Measurements from ENCODE around the gene NEAT1.

The NEAT1 gene

DNA sequence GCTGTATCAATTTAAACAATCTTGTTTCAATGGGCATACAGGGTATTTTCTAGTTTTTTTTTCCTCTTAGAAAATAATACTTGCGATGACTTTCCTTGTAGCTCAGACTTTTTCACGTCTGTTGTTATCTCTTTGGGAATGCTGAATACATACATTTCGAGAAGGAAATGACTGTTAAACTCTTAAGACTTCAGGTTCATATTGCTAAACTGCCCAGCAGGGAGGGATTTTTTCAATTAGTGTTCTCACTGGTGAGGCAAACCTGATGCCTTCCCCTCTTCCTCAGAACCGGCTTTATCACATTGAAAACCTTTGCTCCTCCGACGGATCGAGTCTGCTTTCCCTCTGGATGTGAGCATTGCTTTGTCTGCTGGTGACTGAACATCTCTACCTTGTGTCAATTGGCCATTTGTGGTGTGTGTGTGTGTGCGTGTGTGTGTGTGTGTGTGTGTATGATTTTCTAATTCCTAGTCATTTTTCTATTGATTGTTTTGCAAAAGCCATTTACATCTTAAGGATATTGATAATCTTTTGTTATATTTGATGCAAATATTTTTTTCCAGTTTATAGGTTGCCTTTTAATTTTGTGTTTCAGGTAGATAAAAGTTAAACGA lies 6.6 kb downstream of the NEAT1 start:
- H3K27me3 ChIP-seq (ENCODE audit: control insufficient read depth in 2 of 2, insufficient read depth in 2 of 2, low read length in 2 of 2), result no peaks in the 10 kb centered on the region
- H3K9me3 ChIP-seq (ENCODE audit: control insufficient read depth in 2 of 2, low read length in 2 of 2), result no peaks in the 10 kb centered on the region
- peaks cover 19 to 41% of the 10 kb centered on the region in 2 donors for H3K36me3 ChIP-seq (ENCODE audit: control insufficient read depth in 2 of 2, insufficient read depth in 2 of 2, low read length in 2 of 2)
- H3K4me3 ChIP-seq (ENCODE audit: low read length in 2 of 2), result peak overlapping the region; percentile 2 to 96
- peak overlapping the region; percentile 100 for H3K27ac ChIP-seq (ENCODE audit: low read depth in 2 of 2, low read length in 2 of 2)
- H3K9ac ChIP-seq (ENCODE audit: low read depth in 1 of 2, low read length in 2 of 2), result peak overlapping the region; percentile 15 to 63
- H3K4me1 ChIP-seq (ENCODE audit: control insufficient read depth in 2 of 2, insufficient read depth in 2 of 2, low read length in 2 of 2), result peaks cover 39 to 41% of the 10 kb centered on the region in 2 donors

GRCh38 chr11:65429724-65430405 lies 7.3 kb downstream of the NEAT1 start:
- peak overlapping the region; percentile 20 to 63 for H3K9ac ChIP-seq (ENCODE audit: low read depth in 1 of 2, low read length in 2 of 2)

DNA sequence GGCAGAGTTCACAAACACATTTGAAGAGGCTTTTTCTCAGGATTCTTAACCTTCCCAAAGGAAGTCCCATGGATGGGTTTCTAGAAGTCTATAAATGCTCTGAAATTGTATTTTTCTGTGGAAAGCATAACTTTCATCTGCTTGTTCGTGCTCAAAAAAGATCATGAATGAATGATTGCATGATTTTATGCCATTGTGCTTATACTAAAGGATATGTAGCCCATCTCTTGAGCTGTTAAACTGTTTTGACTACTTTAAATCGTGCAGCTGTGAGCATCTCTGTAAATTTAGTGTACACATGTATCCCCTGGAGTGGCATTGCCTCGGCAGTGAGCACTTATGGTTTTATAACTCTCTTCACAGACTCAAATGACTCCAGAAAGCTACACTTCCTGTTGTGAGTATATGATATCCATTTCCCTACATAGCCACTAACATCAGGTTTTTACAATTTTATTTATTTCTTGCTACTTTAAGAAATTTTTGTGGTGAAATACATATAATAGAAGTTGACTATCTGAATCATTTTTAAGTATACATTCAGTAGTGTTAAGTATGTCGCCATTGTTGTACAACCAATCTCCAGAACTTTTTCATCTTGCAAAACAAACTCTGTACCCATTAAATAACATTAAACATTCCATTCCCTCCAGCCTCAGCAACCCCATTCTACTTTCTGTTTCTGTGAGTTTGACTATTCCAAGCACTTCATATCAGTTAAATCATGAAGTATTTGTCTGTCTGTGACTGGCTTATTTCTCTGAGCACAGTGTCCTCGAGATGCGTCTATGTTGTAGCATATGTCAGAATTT lies 8.0 kb downstream of the NEAT1 start:
- H3K9ac ChIP-seq (ENCODE audit: low read depth in 1 of 2, low read length in 2 of 2), result peak overlapping the region; percentile 20 to 63
- peak overlapping the region; percentile 83 to 100 for H3K27ac ChIP-seq (ENCODE audit: low read depth in 2 of 2, low read length in 2 of 2)
- peak overlapping the region; percentile 37 to 96 for H3K4me3 ChIP-seq (ENCODE audit: low read length in 2 of 2)
- H3K4me1 ChIP-seq (ENCODE audit: control insufficient read depth in 2 of 2, insufficient read depth in 2 of 2, low read length in 2 of 2), result peaks cover 41 to 48% of the 10 kb centered on the region in 2 donors
- H3K27me3 ChIP-seq (ENCODE audit: control insufficient read depth in 2 of 2, insufficient read depth in 2 of 2, low read length in 2 of 2), result no peaks in the 10 kb centered on the region
- H3K9me3 ChIP-seq (ENCODE audit: control insufficient read depth in 2 of 2, low read length in 2 of 2), result no peaks in the 10 kb centered on the region
- H3K36me3 ChIP-seq (ENCODE audit: control insufficient read depth in 2 of 2, insufficient read depth in 2 of 2, low read length in 2 of 2), result peaks cover 33 to 43% of the 10 kb centered on the region in 2 donors

More at GRCh38 chr11:65429724-65430405, 7.3 kb downstream of the NEAT1 start:
- H3K4me3 ChIP-seq (ENCODE audit: low read length in 2 of 2), result peak overlapping the region; percentile 37 to 96
- peak overlapping the region; percentile 83 to 100 for H3K27ac ChIP-seq (ENCODE audit: low read depth in 2 of 2, low read length in 2 of 2)
- no peaks in the 10 kb centered on the region for H3K27me3 ChIP-seq (ENCODE audit: control insufficient read depth in 2 of 2, insufficient read depth in 2 of 2, low read length in 2 of 2)
- H3K4me1 ChIP-seq (ENCODE audit: control insufficient read depth in 2 of 2, insufficient read depth in 2 of 2, low read length in 2 of 2), result peaks cover 39 to 46% of the 10 kb centered on the region in 2 donors
- H3K9me3 ChIP-seq (ENCODE audit: control insufficient read depth in 2 of 2, low read length in 2 of 2), result no peaks in the 10 kb centered on the region
- peaks cover 26 to 42% of the 10 kb centered on the region in 2 donors for H3K36me3 ChIP-seq (ENCODE audit: control insufficient read depth in 2 of 2, insufficient read depth in 2 of 2, low read length in 2 of 2)

GRCh38 chr11:65431451-65432099 lies 9.0 kb downstream of the NEAT1 start:
- Histone ChIP-seq H3K4me3 (ENCODE audit: low read length in 2 of 2) (peak overlapping the region in 1 of 2 donors; percentile 35), H3K9ac (ENCODE audit: low read depth in 1 of 2, low read length in 2 of 2) (no peak overlapping the region), H3K27ac (ENCODE audit: low read depth in 2 of 2, low read length in 2 of 2) (peak overlapping the region; percentile 19 to 29), H3K36me3 (ENCODE audit: control insufficient read depth in 2 of 2, insufficient read depth in 2 of 2, low read length in 2 of 2) (peaks cover 36 to 44% of the 10 kb centered on the region in 2 donors), H3K4me1 (ENCODE audit: control insufficient read depth in 2 of 2, insufficient read depth in 2 of 2, low read length in 2 of 2) (peaks cover 35 to 44% of the 10 kb centered on the region in 2 donors), H3K27me3 (ENCODE audit: control insufficient read depth in 2 of 2, insufficient read depth in 2 of 2, low read length in 2 of 2) (no peaks in the 10 kb centered on the region), H3K9me3 (ENCODE audit: control insufficient read depth in 2 of 2, low read length in 2 of 2) (no peaks in the 10 kb centered on the region)

GRCh38 chr11:65432100-65432650 lies 9.6 kb downstream of the NEAT1 start:
- Histone ChIP-seq H3K9me3 (ENCODE audit: control insufficient read depth in 2 of 2, low read length in 2 of 2) (no peaks in the 10 kb centered on the region), H3K27me3 (ENCODE audit: control insufficient read depth in 2 of 2, insufficient read depth in 2 of 2, low read length in 2 of 2) (no peaks in the 10 kb centered on the region), H3K9ac (ENCODE audit: low read depth in 1 of 2, low read length in 2 of 2) (no peak overlapping the region), H3K4me3 (ENCODE audit: low read length in 2 of 2) (no peak overlapping the region), H3K36me3 (ENCODE audit: control insufficient read depth in 2 of 2, insufficient read depth in 2 of 2, low read length in 2 of 2) (peaks cover 34 to 41% of the 10 kb centered on the region in 2 donors), H3K4me1 (ENCODE audit: control insufficient read depth in 2 of 2, insufficient read depth in 2 of 2, low read length in 2 of 2) (peaks cover 29 to 38% of the 10 kb centered on the region in 2 donors), H3K27ac (ENCODE audit: low read depth in 2 of 2, low read length in 2 of 2) (peak overlapping the region; percentile 17 to 19)

DNA sequence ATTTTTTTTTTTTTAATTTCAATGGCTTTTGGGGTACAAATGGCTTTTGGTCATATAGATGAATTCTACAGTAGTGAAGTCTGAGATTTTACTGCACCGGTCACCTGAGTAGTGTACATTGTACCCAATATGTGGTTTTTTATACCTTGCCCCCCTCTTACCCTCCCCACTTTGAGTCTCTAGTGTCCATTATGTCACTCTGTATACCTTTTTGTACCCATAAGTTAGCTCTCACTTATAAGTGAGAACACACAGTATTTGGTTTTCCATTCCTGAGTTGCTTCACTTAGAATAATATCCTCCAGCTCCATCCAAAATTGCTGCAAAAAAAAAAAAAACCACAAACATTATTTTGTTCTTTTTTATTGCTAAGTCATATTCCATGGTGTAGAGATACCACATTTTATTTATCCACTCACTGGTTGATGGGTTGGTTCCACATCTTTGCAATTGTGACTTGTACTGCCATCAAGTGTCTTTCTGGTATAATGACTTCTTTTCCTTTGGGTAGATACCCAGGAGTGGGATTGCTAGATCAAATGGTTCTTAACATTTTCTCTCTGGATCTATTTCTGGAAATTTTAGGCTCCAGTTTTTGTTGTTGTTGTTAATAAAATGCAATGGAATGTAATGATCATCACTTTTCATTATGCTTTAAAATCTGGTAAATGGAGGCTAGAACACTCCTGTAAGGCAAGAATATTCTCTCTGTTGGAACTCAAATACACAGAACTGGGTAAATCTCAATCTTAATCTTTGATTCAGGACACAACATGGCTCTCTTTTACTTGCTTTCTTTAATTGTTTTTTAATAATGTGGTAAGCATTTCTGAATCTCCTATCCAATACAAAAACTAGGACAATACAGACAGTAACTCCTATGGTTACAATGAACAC lies 10.3 kb downstream of the NEAT1 start:
- Histone ChIP-seq H3K27me3 (ENCODE audit: control insufficient read depth in 2 of 2, insufficient read depth in 2 of 2, low read length in 2 of 2) (no peaks in the 10 kb centered on the region), H3K27ac (ENCODE audit: low read depth in 2 of 2, low read length in 2 of 2) (no peak overlapping the region), H3K4me3 (ENCODE audit: low read length in 2 of 2) (no peak overlapping the region), H3K9me3 (ENCODE audit: control insufficient read depth in 2 of 2, low read length in 2 of 2) (no peaks in the 10 kb centered on the region), H3K9ac (ENCODE audit: low read depth in 1 of 2, low read length in 2 of 2) (no peak overlapping the region), H3K4me1 (ENCODE audit: control insufficient read depth in 2 of 2, insufficient read depth in 2 of 2, low read length in 2 of 2) (peaks cover 22 to 34% of the 10 kb centered on the region in 2 donors), H3K36me3 (ENCODE audit: control insufficient read depth in 2 of 2, insufficient read depth in 2 of 2, low read length in 2 of 2) (peaks cover 40 to 44% of the 10 kb centered on the region in 2 donors)

DNA sequence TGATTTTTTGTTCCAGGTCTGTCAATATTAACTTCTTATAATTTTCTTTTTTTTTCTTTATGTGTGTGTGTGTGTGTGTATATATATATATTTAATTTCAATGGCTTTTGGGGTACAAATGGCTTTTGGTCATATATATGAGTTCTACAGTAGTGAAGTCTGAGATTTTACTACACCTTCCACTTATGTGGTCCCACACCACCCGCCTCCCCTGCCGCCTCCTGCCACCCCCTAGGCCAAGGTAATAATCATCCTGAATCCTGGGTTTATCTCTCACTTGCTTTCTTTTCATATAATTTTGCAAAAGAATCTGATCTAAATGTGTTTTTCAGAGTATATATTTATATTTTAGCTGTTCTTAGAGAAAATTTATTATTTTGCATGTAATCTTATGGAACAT lies 11.1 kb downstream of the NEAT1 start:
- Histone ChIP-seq H3K4me1 (ENCODE audit: control insufficient read depth in 2 of 2, insufficient read depth in 2 of 2, low read length in 2 of 2) (peaks cover 15 to 28% of the 10 kb centered on the region in 2 donors), H3K27me3 (ENCODE audit: control insufficient read depth in 2 of 2, insufficient read depth in 2 of 2, low read length in 2 of 2) (no peaks in the 10 kb centered on the region), H3K27ac (ENCODE audit: low read depth in 2 of 2, low read length in 2 of 2) (peak overlapping the region in 1 of 2 donors; percentile 19), H3K36me3 (ENCODE audit: control insufficient read depth in 2 of 2, insufficient read depth in 2 of 2, low read length in 2 of 2) (peaks cover 45 to 46% of the 10 kb centered on the region in 2 donors), H3K9me3 (ENCODE audit: control insufficient read depth in 2 of 2, low read length in 2 of 2) (no peaks in the 10 kb centered on the region), H3K4me3 (ENCODE audit: low read length in 2 of 2) (no peak overlapping the region), H3K9ac (ENCODE audit: low read depth in 1 of 2, low read length in 2 of 2) (no peak overlapping the region)

DNA sequence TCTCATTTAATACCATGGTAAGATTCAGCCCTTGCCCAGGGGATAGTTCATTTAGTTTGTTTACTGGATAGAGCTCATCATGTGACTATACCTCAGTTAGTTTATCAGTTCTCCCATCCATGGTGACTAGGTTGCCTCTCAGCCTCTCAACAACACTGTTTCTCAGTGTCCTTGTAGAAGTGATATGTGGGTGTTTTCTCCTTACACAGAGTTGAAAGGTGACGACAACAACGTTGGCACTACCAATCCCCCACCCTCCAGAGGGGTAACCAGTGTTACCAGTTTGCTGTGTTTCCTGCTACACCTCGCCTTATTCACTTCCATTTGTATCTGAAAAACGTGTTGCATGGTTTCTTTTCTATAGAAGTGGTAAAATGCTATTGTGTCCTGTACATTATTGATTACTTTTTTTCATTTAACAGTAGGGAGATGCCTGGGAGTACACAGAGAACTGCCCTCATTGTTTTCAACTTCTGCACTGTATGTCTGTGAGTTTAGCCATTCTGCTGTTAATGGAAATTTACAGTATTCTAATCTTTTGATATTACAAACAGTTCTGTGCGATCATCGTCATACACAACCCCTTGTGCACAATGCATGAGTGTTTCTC lies 11.6 kb downstream of the NEAT1 start:
- Histone ChIP-seq H3K27me3 (ENCODE audit: control insufficient read depth in 2 of 2, insufficient read depth in 2 of 2, low read length in 2 of 2) (no peaks in the 10 kb centered on the region), H3K4me3 (ENCODE audit: low read length in 2 of 2) (no peak overlapping the region), H3K27ac (ENCODE audit: low read depth in 2 of 2, low read length in 2 of 2) (peak overlapping the region in 1 of 2 donors; percentile 19), H3K36me3 (ENCODE audit: control insufficient read depth in 2 of 2, insufficient read depth in 2 of 2, low read length in 2 of 2) (peaks cover 49 to 51% of the 10 kb centered on the region in 2 donors), H3K9ac (ENCODE audit: low read depth in 1 of 2, low read length in 2 of 2) (peak overlapping the region in 1 of 2 donors; percentile 21), H3K9me3 (ENCODE audit: control insufficient read depth in 2 of 2, low read length in 2 of 2) (no peaks in the 10 kb centered on the region), H3K4me1 (ENCODE audit: control insufficient read depth in 2 of 2, insufficient read depth in 2 of 2, low read length in 2 of 2) (peaks cover 14 to 27% of the 10 kb centered on the region in 2 donors)

Data from mucosa of rectum (tissue), 2 donors.